SHP77 (cell line): ENCODE measurements around the gene SARDH.

Source experiments
- DNase-seq, 2 experiments: peaks; one replicate each; lab custom pipeline; 2025; lab: John Stamatoyannopoulos, UW

SARDH gene

GRCh38 chr9:133703591-133704399 is 34.4 kb downstream of the SARDH start:
- DNase-seq = peak; percentile 43 to 65

GRCh38 chr9:133702798-133703590 is 35.2 kb downstream of the SARDH start:
- no peak for DNase-seq

- DNase-seq = peak in 1 of 2 experiments; percentile 51
Measured at GRCh38 chr9:133701981-133702797, 36.0 kb downstream of the SARDH start.

GRCh38 chr9:133701321-133701980 is 36.7 kb downstream of the SARDH start:
- DNase-seq = no peak

- DNase-seq = no peak
Measured at GRCh38 chr9:133700819-133701320, 37.3 kb downstream of the SARDH start.

- DNase-seq = no peak
Measured at GRCh38 chr9:133699546-133699945, 38.6 kb downstream of the SARDH start.

GRCh38 chr9:133696071-133696472 is 42.1 kb downstream of the SARDH start:
- no peak for DNase-seq

GRCh38 chr9:133694686-133695085 is 43.5 kb downstream of the SARDH start:
- no peak for DNase-seq

GRCh38 chr9:133693703-133694529 is 44.2 kb downstream of the SARDH start:
- no peak for DNase-seq

- DNase-seq = no peak
Measured at GRCh38 chr9:133693116-133693515, 45.0 kb downstream of the SARDH start.

GRCh38 chr9:133692364-133692985 is 45.7 kb downstream of the SARDH start:
- DNase-seq = no peak

GRCh38 chr9:133691626-133692363 is 46.4 kb downstream of the SARDH start:
- no peak for DNase-seq

GRCh38 chr9:133691191-133691590 is 47.0 kb downstream of the SARDH start:
- no peak for DNase-seq

GRCh38 chr9:133690081-133690561 is 48.0 kb downstream of the SARDH start:
- DNase-seq = no peak

GRCh38 chr9:133689151-133689763 is 48.9 kb downstream of the SARDH start:
- DNase-seq = no peak

GRCh38 chr9:133687856-133688761 is 50.0 kb downstream of the SARDH start:
- no peak for DNase-seq

GRCh38 chr9:133686642-133687575 is 51.2 kb downstream of the SARDH start:
- no peak for DNase-seq
